Mononuclear cell (primary cell): ENCODE measurements around the gene STYXL2. TPM values are rescaled to one million over a fixed set of nuclear protein-coding genes. Genes with fewer than 3 reads are reported as not detected.

Experiments
- H3K27me3 ChIP-seq: 2 replicates; pipeline ENCODE4 v1.6.0; 2011; ENCODE audit warnings: low read length, control low read depth; ENCODE audit not compliant: insufficient read depth
- H3K4me1 ChIP-seq: 2 replicates; pipeline ENCODE4 v1.5.1; 2011; ENCODE audit warnings: mild to moderate bottlenecking, low read length, control low read depth; ENCODE audit not compliant: insufficient read depth
- H3K4me3 ChIP-seq: 2 replicates; pipeline ENCODE4 v1.5.1; 2011; ENCODE audit warnings: mild to moderate bottlenecking, low read length, moderate library complexity
- H3K9me3 ChIP-seq: 2 replicates; pipeline ENCODE4 v1.5.1; 2011; ENCODE audit warnings: low read depth, mild to moderate bottlenecking, control low read depth, low read length
- total RNA-seq: library from RNA; depleted of rRNA; stranded (reverse); fragments of >200 nt; gene quantifications from one replicate; pipeline ENCODE4 v1.2.3, GENCODE V29; 2012

The STYXL2 gene
- total RNA-seq, 1 donor = not detected

- no peaks in the 10 kb centered on the region for H3K27me3 ChIP-seq
- no peaks in the 10 kb centered on the region for H3K9me3 ChIP-seq
- H3K4me3 ChIP-seq = no peak overlapping the region
- H3K4me1 ChIP-seq = peaks cover 18% of the 10 kb centered on the region
Measured at GRCh38 chr1:167088746-167089417, 5.0 kb upstream of the STYXL2 start.

- Histone ChIP-seq H3K9me3 (no peaks in the 10 kb centered on the region), H3K4me3 (no peak overlapping the region), H3K27me3 (no peaks in the 10 kb centered on the region), H3K4me1 (peaks cover 18% of the 10 kb centered on the region)
Measured at GRCh38 chr1:167089939-167090313, 3.9 kb upstream of the STYXL2 start.

- Histone ChIP-seq H3K4me3 (no peak within 1 kb of the TSS), H3K27me3 (no peaks in the 10 kb centered on the region), H3K4me1 (peaks cover 18% of the 10 kb centered on the region), H3K9me3 (no peaks in the 10 kb centered on the region)
Measured at GRCh38 chr1:167090314-167090942, 3.4 kb upstream of the STYXL2 start, which contains the start of gene GPA33. GPA33 (minus strand) TSS chr1:167090377; CDS start chr1:167090287, 90 bp downstream.

- Histone ChIP-seq H3K27me3 (no peaks in the 10 kb centered on the region), H3K4me3 (no peak overlapping the region), H3K9me3 (no peaks in the 10 kb centered on the region), H3K4me1 (peaks cover 18% of the 10 kb centered on the region)
Measured at GRCh38 chr1:167092653-167093052, 1.2 kb upstream of the STYXL2 start.

- Histone ChIP-seq H3K4me1 (peaks cover 11% of the 10 kb centered on the region), H3K9me3 (no peaks in the 10 kb centered on the region), H3K27me3 (no peaks in the 10 kb centered on the region), H3K4me3 (no peak overlapping the region)
Measured at GRCh38 chr1:167094690-167095089, 815 bp downstream of the STYXL2 start.

- Histone ChIP-seq H3K9me3 (no peaks in the 10 kb centered on the region), H3K27me3 (no peaks in the 10 kb centered on the region), H3K4me3 (no peak overlapping the region), H3K4me1 (peaks cover 5% of the 10 kb centered on the region)
Measured at GRCh38 chr1:167095368-167095767, 1.5 kb downstream of the STYXL2 start.

GRCh38 chr1:167099851-167100250 lies 6.0 kb downstream of the STYXL2 start:
- H3K4me3 ChIP-seq = no peak overlapping the region
- no peaks in the 10 kb centered on the region for H3K9me3 ChIP-seq
- H3K4me1 ChIP-seq = peaks cover 14% of the 10 kb centered on the region
- H3K27me3 ChIP-seq = no peaks in the 10 kb centered on the region

GRCh38 chr1:167100730-167101129 lies 6.9 kb downstream of the STYXL2 start:
- Histone ChIP-seq H3K9me3 (no peaks in the 10 kb centered on the region), H3K4me1 (peaks cover 23% of the 10 kb centered on the region), H3K27me3 (no peaks in the 10 kb centered on the region), H3K4me3 (no peak overlapping the region)

GRCh38 chr1:167101754-167102153 lies 7.9 kb downstream of the STYXL2 start:
- peaks cover 25% of the 10 kb centered on the region for H3K4me1 ChIP-seq
- H3K9me3 ChIP-seq = no peaks in the 10 kb centered on the region
- no peak overlapping the region for H3K4me3 ChIP-seq
- H3K27me3 ChIP-seq = no peaks in the 10 kb centered on the region

- Histone ChIP-seq H3K4me1 (peaks cover 25% of the 10 kb centered on the region), H3K4me3 (no peak overlapping the region), H3K9me3 (no peaks in the 10 kb centered on the region), H3K27me3 (no peaks in the 10 kb centered on the region)
Measured at GRCh38 chr1:167102906-167103573, 9.2 kb downstream of the STYXL2 start.

GRCh38 chr1:167104256-167104633 lies 10.4 kb downstream of the STYXL2 start:
- Histone ChIP-seq H3K4me3 (peak overlapping the region; percentile 4), H3K4me1 (peaks cover 31% of the 10 kb centered on the region), H3K9me3 (no peaks in the 10 kb centered on the region), H3K27me3 (no peaks in the 10 kb centered on the region)

- Histone ChIP-seq H3K27me3 (no peaks in the 10 kb centered on the region), H3K9me3 (peaks cover under 1% of the 10 kb centered on the region), H3K4me1 (peaks cover 32% of the 10 kb centered on the region), H3K4me3 (no peak overlapping the region)
Measured at GRCh38 chr1:167105271-167106118, 11.6 kb downstream of the STYXL2 start.

- Histone ChIP-seq H3K27me3 (no peaks in the 10 kb centered on the region), H3K9me3 (peaks cover 4% of the 10 kb centered on the region), H3K4me3 (no peak overlapping the region), H3K4me1 (peaks cover 32% of the 10 kb centered on the region)
Measured at GRCh38 chr1:167106119-167106461, 12.2 kb downstream of the STYXL2 start.

GRCh38 chr1:167107456-167107855 lies 13.6 kb downstream of the STYXL2 start:
- H3K4me1 ChIP-seq = peaks cover 32% of the 10 kb centered on the region
- peaks cover 4% of the 10 kb centered on the region for H3K9me3 ChIP-seq
- H3K27me3 ChIP-seq = no peaks in the 10 kb centered on the region
- H3K4me3 ChIP-seq = no peak overlapping the region

- Histone ChIP-seq H3K4me3 (no peak overlapping the region), H3K4me1 (peaks cover 25% of the 10 kb centered on the region), H3K27me3 (no peaks in the 10 kb centered on the region), H3K9me3 (peaks cover 4% of the 10 kb centered on the region)
Measured at GRCh38 chr1:167109125-167109524, 15.2 kb downstream of the STYXL2 start.
